Endothelial cell (in vitro differentiated cells): ENCODE measurements around the gene C1QTNF6. TPM values are rescaled to one million over a fixed set of nuclear protein-coding genes. Genes with fewer than 3 reads are reported as not detected.

Experiments
- DNase-seq: peaks from one replicate; pipeline ENCODE4 v3.0.0; 2021; ENCODE audit warnings: low spot score
- H3K27ac Mint-ChIP-seq: one replicate; pipeline ENCODE4 v1.8.0; 2021; ENCODE audit warnings: mixed read lengths, inconsistent platforms; ENCODE audit not compliant: unreplicated experiment
- H3K27me3 Mint-ChIP-seq: one replicate; pipeline ENCODE4 v1.8.0; 2021; ENCODE audit warnings: mild to moderate bottlenecking, moderate library complexity, mixed read lengths, inconsistent platforms; ENCODE audit not compliant: unreplicated experiment
- H3K36me3 Mint-ChIP-seq: one replicate; pipeline ENCODE4 v1.8.0; 2021; ENCODE audit warnings: mild to moderate bottlenecking, low read depth, mixed read lengths, inconsistent platforms; ENCODE audit not compliant: unreplicated experiment
- H3K4me1 Mint-ChIP-seq: one replicate; pipeline ENCODE4 v1.8.0; 2021; ENCODE audit warnings: mild to moderate bottlenecking, mixed read lengths, inconsistent platforms; ENCODE audit not compliant: unreplicated experiment
- H3K4me3 Mint-ChIP-seq: one replicate; pipeline ENCODE4 v1.8.0; 2021; ENCODE audit warnings: mild to moderate bottlenecking, mixed read lengths, inconsistent platforms; ENCODE audit not compliant: unreplicated experiment
- H3K9me3 Mint-ChIP-seq: one replicate; pipeline ENCODE4 v1.8.0; 2021; ENCODE audit warnings: mixed read lengths, inconsistent platforms; ENCODE audit not compliant: unreplicated experiment
- total RNA-seq: library from RNA; stranded (reverse); fragmentation: NEBNext Ultra II Directional; extraction: Animal tissue kit (Norgen Biotek cat#: 25700); gene quantifications from one replicate; pipeline ENCODE4 v1.2.1, GENCODE V29; 2021; ENCODE audit not compliant: unreplicated experiment
- TF ChIP-seq, protein P1 (sequence below): fragments of 200-600 bp; sonication (generic); IDR thresholded peaks from one replicate; pipeline ENCODE4 v1.5.0; 2021; ENCODE audit warnings: antibody characterized with exemption; ENCODE audit not compliant: unreplicated experiment

C1QTNF6 gene
- total RNA-seq, 1 donor from 2014 or later: 32.7 TPM

- peaks cover 39% of the 10 kb centered on the region for H3K4me1 Mint-ChIP-seq
- DNase-seq: peak; percentile 27
- peaks cover 5% of the 10 kb centered on the region for H3K36me3 Mint-ChIP-seq
- peak overlapping the region; percentile 83 for H3K27ac Mint-ChIP-seq
- H3K27me3 Mint-ChIP-seq: peaks cover 2% of the 10 kb centered on the region
- TF ChIP-seq, protein P1, sequence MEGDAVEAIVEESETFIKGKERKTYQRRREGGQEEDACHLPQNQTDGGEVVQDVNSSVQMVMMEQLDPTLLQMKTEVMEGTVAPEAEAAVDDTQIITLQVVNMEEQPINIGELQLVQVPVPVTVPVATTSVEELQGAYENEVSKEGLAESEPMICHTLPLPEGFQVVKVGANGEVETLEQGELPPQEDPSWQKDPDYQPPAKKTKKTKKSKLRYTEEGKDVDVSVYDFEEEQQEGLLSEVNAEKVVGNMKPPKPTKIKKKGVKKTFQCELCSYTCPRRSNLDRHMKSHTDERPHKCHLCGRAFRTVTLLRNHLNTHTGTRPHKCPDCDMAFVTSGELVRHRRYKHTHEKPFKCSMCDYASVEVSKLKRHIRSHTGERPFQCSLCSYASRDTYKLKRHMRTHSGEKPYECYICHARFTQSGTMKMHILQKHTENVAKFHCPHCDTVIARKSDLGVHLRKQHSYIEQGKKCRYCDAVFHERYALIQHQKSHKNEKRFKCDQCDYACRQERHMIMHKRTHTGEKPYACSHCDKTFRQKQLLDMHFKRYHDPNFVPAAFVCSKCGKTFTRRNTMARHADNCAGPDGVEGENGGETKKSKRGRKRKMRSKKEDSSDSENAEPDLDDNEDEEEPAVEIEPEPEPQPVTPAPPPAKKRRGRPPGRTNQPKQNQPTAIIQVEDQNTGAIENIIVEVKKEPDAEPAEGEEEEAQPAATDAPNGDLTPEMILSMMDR: no peak
- peak overlapping the region; percentile 76 for H3K4me3 Mint-ChIP-seq
- H3K9me3 Mint-ChIP-seq: no peaks in the 10 kb centered on the region
Measured at GRCh38 chr22:37186228-37186996, 1.6 kb downstream of the C1QTNF6 start.

DNA sequence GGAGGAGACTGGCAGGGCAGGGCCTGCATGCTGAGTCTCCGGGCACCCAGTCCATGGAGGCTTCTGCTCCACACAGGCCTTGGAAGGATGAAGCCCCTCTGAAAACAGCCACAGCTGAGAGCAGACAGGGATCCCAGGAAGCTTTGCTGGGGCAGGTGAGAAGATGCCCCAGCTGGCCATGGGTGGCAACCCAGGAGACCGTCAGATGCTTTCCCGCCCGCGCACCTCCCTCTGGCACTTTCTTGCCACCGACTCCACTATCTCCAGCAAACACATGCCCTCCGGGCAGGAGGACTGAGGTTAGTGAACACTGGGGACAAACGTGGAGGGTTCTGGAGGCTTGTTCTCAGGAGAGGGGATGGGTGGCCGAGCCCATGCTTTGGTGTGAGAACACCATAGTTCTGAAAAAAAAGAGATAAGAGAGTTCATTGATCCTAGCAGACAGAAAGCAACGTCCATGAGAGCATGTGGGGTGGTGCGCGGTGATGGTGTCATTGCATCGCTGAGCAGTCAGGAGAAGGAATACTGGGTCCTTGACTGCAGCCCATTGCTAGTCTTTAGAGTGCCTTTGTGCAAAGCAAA, 2.3 kb downstream of the C1QTNF6 start:
- no peak for DNase-seq
- TF ChIP-seq, protein P1: no peak
- peaks cover 5% of the 10 kb centered on the region for H3K36me3 Mint-ChIP-seq
- no peak overlapping the region for H3K27ac Mint-ChIP-seq
- peak overlapping the region; percentile 76 for H3K4me3 Mint-ChIP-seq
- peaks cover 2% of the 10 kb centered on the region for H3K27me3 Mint-ChIP-seq
- peaks cover 39% of the 10 kb centered on the region for H3K4me1 Mint-ChIP-seq
- H3K9me3 Mint-ChIP-seq: no peaks in the 10 kb centered on the region

DNA sequence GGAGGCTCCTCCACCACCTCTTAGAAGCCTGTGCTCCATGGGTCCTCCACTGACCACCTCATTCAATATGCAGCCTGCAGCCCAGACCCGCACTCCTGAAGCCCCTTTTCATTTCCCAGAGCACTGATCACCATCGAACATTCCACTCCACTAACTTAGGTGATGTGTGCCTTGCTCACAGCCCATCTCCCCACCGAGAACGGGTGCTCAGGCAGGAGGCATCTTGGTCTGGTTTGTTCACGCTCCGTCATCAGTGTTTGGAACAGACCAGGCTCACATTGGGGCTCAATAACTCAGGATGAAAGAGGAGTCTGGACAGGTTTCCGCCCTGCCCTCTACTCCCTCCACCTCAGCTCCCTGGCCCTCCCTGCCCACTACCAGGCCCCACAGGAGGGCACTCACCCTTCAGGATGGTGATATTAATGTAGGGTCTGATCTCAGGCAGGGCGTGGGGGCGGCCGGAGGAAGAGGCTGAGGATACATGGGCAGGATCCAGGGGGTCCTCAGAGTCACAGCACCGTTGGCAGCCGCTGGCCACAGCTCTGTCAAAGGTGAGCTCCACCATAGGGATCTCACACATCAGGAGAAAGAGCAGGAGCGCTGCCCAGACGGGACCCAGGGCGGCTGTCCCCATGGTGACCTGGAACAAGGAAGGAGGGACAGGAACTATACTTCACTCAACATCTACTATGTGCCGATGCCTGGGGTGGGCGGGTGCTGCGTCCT, 3.1 kb downstream of the C1QTNF6 start:
- Mint-ChIP-seq H3K27me3 (peaks cover 2% of the 10 kb centered on the region), H3K9me3 (no peaks in the 10 kb centered on the region), H3K36me3 (peaks cover 5% of the 10 kb centered on the region), H3K27ac (no peak overlapping the region), H3K4me3 (no peak overlapping the region), H3K4me1 (peaks cover 39% of the 10 kb centered on the region)
- TF ChIP-seq, protein P1: no peak
- DNase-seq: no peak

DNA sequence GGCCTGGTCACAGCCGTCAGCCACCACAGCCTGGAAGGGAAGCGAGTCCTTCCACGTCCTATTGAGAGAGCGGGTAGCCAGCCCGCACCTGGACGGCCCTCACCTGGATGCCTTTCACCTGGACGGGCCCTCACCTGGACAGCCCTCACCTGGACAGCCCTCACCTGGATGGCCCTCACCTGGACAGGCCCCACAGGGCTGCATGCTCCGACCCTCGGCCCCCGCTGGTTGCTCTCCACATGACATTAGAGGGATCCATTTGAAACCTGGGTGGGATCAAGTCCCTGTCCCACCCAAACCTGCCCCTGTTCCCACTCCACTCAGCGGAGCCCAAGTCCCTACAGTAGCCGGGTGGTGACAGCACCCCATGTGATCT, 3.7 kb downstream of the C1QTNF6 start:
- Mint-ChIP-seq H3K4me1 (peaks cover 34% of the 10 kb centered on the region), H3K27ac (no peak overlapping the region), H3K4me3 (no peak overlapping the region), H3K27me3 (peaks cover 2% of the 10 kb centered on the region), H3K9me3 (no peaks in the 10 kb centered on the region), H3K36me3 (peaks cover 5% of the 10 kb centered on the region)
- TF ChIP-seq, protein P1: no peak
- no peak for DNase-seq
